Neutrophil (primary cell): ENCODE results near the gene ALDH5A1.

Source experiments
- H3K27ac ChIP-seq: fragments of 200-600 bp; sonication (generic); 2 replicates; pipeline ENCODE4 v1.5.1; 2016; ENCODE audit warnings: mild to moderate bottlenecking, moderate library complexity
- H3K27me3 ChIP-seq: fragments of 200-600 bp; sonication (generic); 2 replicates; pipeline ENCODE4 v1.6.0; 2016; ENCODE audit warnings: mild to moderate bottlenecking
- H3K36me3 ChIP-seq: fragments of 200-600 bp; sonication (generic); 2 replicates; pipeline ENCODE4 v1.5.1; 2017
- H3K4me1 ChIP-seq, 2 experiments: fragments of 200-600 bp in 1 of 2; sonication (generic) in 1 of 2; 1 replicate in 1 of 2; 2 replicates in 1 of 2; pipeline versions ENCODE4 v1.5.1 to v1.6.1; 2013 to 2016; ENCODE audit warnings: low read depth in 1 of 2, low read length in 1 of 2, mild to moderate bottlenecking in 1 of 2, moderate library complexity in 1 of 2; ENCODE audit not compliant: control insufficient read depth in 1 of 2, insufficient read depth in 1 of 2
- H3K4me3 ChIP-seq, 2 experiments: fragments of 200-600 bp in 1 of 2; sonication (generic) in 1 of 2; 1 replicate in 1 of 2; 2 replicates in 1 of 2; pipeline ENCODE4 v1.5.1; 2013 to 2016; ENCODE audit warnings: low read depth in 1 of 2, low read length in 1 of 2, mild to moderate bottlenecking in 1 of 2, moderate library complexity in 1 of 2
- H3K9me3 ChIP-seq: fragments of 200-600 bp; sonication (generic); 2 replicates; pipeline ENCODE4 v1.5.1; 2016
- CTCF ChIP-seq: fragments of 200-600 bp; sonication (generic); IDR thresholded peaks from 2 replicates; pipeline ENCODE4 v1.5.1; 2016; ENCODE audit warnings: antibody characterized with exemption

Gene ALDH5A1

GRCh38 chr6:24566020-24566767 is 71.4 kb downstream of the ALDH5A1 start:
- no peaks in the 10 kb centered on the region for H3K27me3 ChIP-seq

DNA sequence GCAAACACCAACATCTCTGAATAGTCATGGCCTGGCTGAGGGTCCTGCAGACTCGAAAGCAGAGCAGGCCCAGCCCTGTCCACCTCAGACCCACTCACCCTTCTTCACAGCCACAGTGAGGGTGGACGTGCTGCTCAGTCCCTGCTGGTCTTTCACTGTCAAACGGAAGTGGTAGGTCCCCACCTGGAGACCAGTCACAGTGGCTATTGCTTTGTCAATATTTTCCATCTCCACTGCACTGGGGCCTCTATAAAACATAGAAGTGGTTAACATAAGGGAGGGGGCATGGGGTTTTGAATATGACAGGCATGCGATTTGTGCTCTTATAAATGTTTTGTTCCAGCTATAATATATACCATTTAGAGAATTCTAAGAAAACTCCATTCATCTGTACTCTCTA is 73.9 kb downstream of the ALDH5A1 start:
- H3K27ac ChIP-seq: no peak overlapping the region
- no peaks in the 10 kb centered on the region for H3K27me3 ChIP-seq
- no peak overlapping the region for H3K4me3 ChIP-seq
- no peaks in the 10 kb centered on the region for H3K36me3 ChIP-seq
- TF ChIP-seq CTCF: no peak
- no peaks in the 10 kb centered on the region for H3K4me1 ChIP-seq
- no peaks in the 10 kb centered on the region for H3K9me3 ChIP-seq

More at GRCh38 chr6:24566020-24566767, 71.4 kb downstream of the ALDH5A1 start:
- no peaks in the 10 kb centered on the region for H3K36me3 ChIP-seq
- H3K4me3 ChIP-seq: no peak overlapping the region
- TF ChIP-seq CTCF: no peak
- H3K27ac ChIP-seq: no peak overlapping the region
- no peaks in the 10 kb centered on the region for H3K4me1 ChIP-seq
- H3K9me3 ChIP-seq: no peaks in the 10 kb centered on the region

GRCh38 chr6:24569811-24570210 is 75.0 kb downstream of the ALDH5A1 start:
- Histone ChIP-seq H3K4me1 (no peaks in the 10 kb centered on the region), H3K27me3 (no peaks in the 10 kb centered on the region), H3K36me3 (no peaks in the 10 kb centered on the region), H3K4me3 (no peak overlapping the region), H3K9me3 (no peaks in the 10 kb centered on the region), H3K27ac (no peak overlapping the region)
- TF ChIP-seq CTCF: no peak

GRCh38 chr6:24571361-24571760 is 76.6 kb downstream of the ALDH5A1 start:
- Histone ChIP-seq H3K4me3 (no peak overlapping the region), H3K27ac (no peak overlapping the region), H3K9me3 (no peaks in the 10 kb centered on the region), H3K4me1 (no peaks in the 10 kb centered on the region), H3K27me3 (no peaks in the 10 kb centered on the region), H3K36me3 (no peaks in the 10 kb centered on the region)
- TF ChIP-seq CTCF: no peak

GRCh38 chr6:24574809-24575208 is 80.0 kb downstream of the ALDH5A1 start:
- H3K9me3 ChIP-seq: no peaks in the 10 kb centered on the region
- no peaks in the 10 kb centered on the region for H3K4me1 ChIP-seq
- TF ChIP-seq CTCF: no peak
- no peak overlapping the region for H3K4me3 ChIP-seq
- no peaks in the 10 kb centered on the region for H3K27me3 ChIP-seq
- no peak overlapping the region for H3K27ac ChIP-seq
- H3K36me3 ChIP-seq: no peaks in the 10 kb centered on the region
